Measurements from ENCODE around the gene SLC1A3. TPM values are rescaled to one million over a fixed set of nuclear protein-coding genes. Genes with fewer than 3 reads are reported as not detected.

The SLC1A3 gene
- total RNA-seq (3.1 and 3.3 TPM in 2 replicates), polyA plus RNA-seq (0.52 and 2.2 TPM in 2 replicates), polyA minus RNA-seq (ENCODE audit: low replicate concordance) (0.37 TPM in 1 of 2 replicates, not detected in the other)
- polyA plus RNA-seq (2012): 0.56 and 2.2 TPM in 2 replicates

- Histone ChIP-seq H2AFZ (ENCODE audit: low read length) (peak within 1 kb of the TSS; percentile 95), H3K27me3 (ENCODE audit: control insufficient read depth, insufficient read depth, low read length) (no peaks in the 10 kb centered on the region), H3K4me2 (ENCODE audit: extremely low read depth, insufficient read depth, low read length) (peak within 1 kb of the TSS; percentile 85), H3K9ac (ENCODE audit: insufficient read depth, low read length) (peak within 1 kb of the TSS; percentile 34), H3K79me2 (ENCODE audit: control insufficient read depth, insufficient read depth, low read length) (no peaks in the 10 kb centered on the region), H3K27ac (ENCODE audit: insufficient read depth, low read length) (peak within 1 kb of the TSS; percentile 51), H3K9me3 (ENCODE audit: control insufficient read depth, insufficient read depth, low read depth, low read length) (no peaks in the 10 kb centered on the region), H3K4me3 (replicated peaks in 1 of 4; ENCODE audit: control extremely low read depth in 1 of 4, insufficient read depth in 1 of 4, low read depth in 3 of 4, low read length in 4 of 4) (peak within 1 kb of the TSS; percentile 58 to 79 (median 70)), H4K20me1 (ENCODE audit: control insufficient read depth, extremely low read depth, insufficient read depth, low read length) (no peaks in the 10 kb centered on the region), H3K36me3 (ENCODE audit: control insufficient read depth, insufficient read depth, low read length) (no peaks in the 10 kb centered on the region), H3K4me1 (ENCODE audit: control insufficient read depth, extremely low read depth, insufficient read depth, low read length) (peaks cover 2% of the 10 kb centered on the region)
- DNase-seq (ENCODE audit: low read depth in 2 of 2): peak; percentile 79 to 85
- no peak for TF ChIP-seq EZH2 (IDR thresholded peaks at IDR 0.05; ENCODE audit: low read length, missing control alignments)
- TF ChIP-seq CTCF (conservative IDR thresholded peaks at IDR 0.05 in 1 of 2, IDR thresholded peaks at IDR 0.05 in 1 of 2; ENCODE audit: low read depth in 1 of 2, low read length in 2 of 2): no peak
These were observed at the start of gene SLC1A3 for GRCh38 chr5:36606428-36607113. Gene SLC1A3, plus strand, starts transcription at chr5:36606606. Its CDS starts 1,818 bp downstream, at chr5:36608424.

GRCh38 chr5:36558641-36559040 is 47.8 kb upstream of the SLC1A3 start:
- Histone ChIP-seq H4K20me1 (ENCODE audit: control insufficient read depth, extremely low read depth, insufficient read depth, low read length) (no peaks in the 10 kb centered on the region), H3K27me3 (ENCODE audit: control insufficient read depth, insufficient read depth, low read length) (no peaks in the 10 kb centered on the region), H3K9ac (ENCODE audit: insufficient read depth, low read length) (no peak overlapping the region), H3K79me2 (ENCODE audit: control insufficient read depth, insufficient read depth, low read length) (no peaks in the 10 kb centered on the region), H3K4me1 (ENCODE audit: control insufficient read depth, extremely low read depth, insufficient read depth, low read length) (no peaks in the 10 kb centered on the region), H3K4me3 (replicated peaks in 1 of 4; ENCODE audit: control extremely low read depth in 1 of 4, insufficient read depth in 1 of 4, low read depth in 3 of 4, low read length in 4 of 4) (no peak overlapping the region), H3K27ac (ENCODE audit: insufficient read depth, low read length) (no peak overlapping the region), H3K36me3 (ENCODE audit: control insufficient read depth, insufficient read depth, low read length) (no peaks in the 10 kb centered on the region), H3K4me2 (ENCODE audit: extremely low read depth, insufficient read depth, low read length) (no peak overlapping the region), H2AFZ (ENCODE audit: low read length) (no peak overlapping the region), H3K9me3 (ENCODE audit: control insufficient read depth, insufficient read depth, low read depth, low read length) (no peaks in the 10 kb centered on the region)
- DNase-seq (ENCODE audit: low read depth in 2 of 2): no peak
- no peak for TF ChIP-seq CTCF (conservative IDR thresholded peaks at IDR 0.05 in 1 of 2, IDR thresholded peaks at IDR 0.05 in 1 of 2; ENCODE audit: low read depth in 1 of 2, low read length in 2 of 2)
- no peak for TF ChIP-seq EZH2 (IDR thresholded peaks at IDR 0.05; ENCODE audit: low read length, missing control alignments)

- H3K4me1 ChIP-seq (ENCODE audit: control insufficient read depth, extremely low read depth, insufficient read depth, low read length): no peaks in the 10 kb centered on the region
- no peak overlapping the region for H2AFZ ChIP-seq (ENCODE audit: low read length)
- no peaks in the 10 kb centered on the region for H3K79me2 ChIP-seq (ENCODE audit: control insufficient read depth, insufficient read depth, low read length)
- no peaks in the 10 kb centered on the region for H3K9me3 ChIP-seq (ENCODE audit: control insufficient read depth, insufficient read depth, low read depth, low read length)
- no peak overlapping the region for H3K27ac ChIP-seq (ENCODE audit: insufficient read depth, low read length)
- TF ChIP-seq CTCF (conservative IDR thresholded peaks at IDR 0.05 in 1 of 2, IDR thresholded peaks at IDR 0.05 in 1 of 2; ENCODE audit: low read depth in 1 of 2, low read length in 2 of 2) (no peak), EZH2 (IDR thresholded peaks at IDR 0.05; ENCODE audit: low read length, missing control alignments) (no peak)
- no peaks in the 10 kb centered on the region for H3K27me3 ChIP-seq (ENCODE audit: control insufficient read depth, insufficient read depth, low read length)
- no peak overlapping the region for H3K4me3 ChIP-seq (replicated peaks in 1 of 4; ENCODE audit: control extremely low read depth in 1 of 4, insufficient read depth in 1 of 4, low read depth in 3 of 4, low read length in 4 of 4)
- H4K20me1 ChIP-seq (ENCODE audit: control insufficient read depth, extremely low read depth, insufficient read depth, low read length): no peaks in the 10 kb centered on the region
- DNase-seq (ENCODE audit: low read depth in 2 of 2): no peak
- no peak overlapping the region for H3K4me2 ChIP-seq (ENCODE audit: extremely low read depth, insufficient read depth, low read length)
- H3K36me3 ChIP-seq (ENCODE audit: control insufficient read depth, insufficient read depth, low read length): no peaks in the 10 kb centered on the region
- H3K9ac ChIP-seq (ENCODE audit: insufficient read depth, low read length): no peak overlapping the region
These were observed 44.8 kb upstream of the SLC1A3 start for GRCh38 chr5:36561601-36562000.

Data from fibroblast of lung (primary cell).